Breast epithelium (tissue), 3 donors: Measurements from ENCODE around the gene PGGT1B.

ENCODE experiments used
- POLR2A ChIP-seq: fragments of 450-650 bp; IDR thresholded peaks from one replicate; pipeline ENCODE4 v1.6.1; 2016; ENCODE audit warnings: antibody characterized with exemption, mild to moderate bottlenecking, moderate library complexity
- POLR2AphosphoS5 ChIP-seq, 3 donors: sonication (generic); formaldehyde crosslinking; IDR thresholded peaks; one replicate each; pipeline ENCODE4 v1.6.1; 2017; ENCODE audit warnings: antibody characterized with exemption in 3 of 3
- TF ChIP-seq, protein P1 (sequence below), 3 donors: fragments of 450-650 bp; IDR thresholded peaks; one replicate each; pipeline ENCODE4 v1.5.1; 2016 to 2017; ENCODE audit warnings: antibody characterized with exemption in 3 of 3, mild to moderate bottlenecking in 3 of 3, moderate library complexity in 3 of 3

DNA sequence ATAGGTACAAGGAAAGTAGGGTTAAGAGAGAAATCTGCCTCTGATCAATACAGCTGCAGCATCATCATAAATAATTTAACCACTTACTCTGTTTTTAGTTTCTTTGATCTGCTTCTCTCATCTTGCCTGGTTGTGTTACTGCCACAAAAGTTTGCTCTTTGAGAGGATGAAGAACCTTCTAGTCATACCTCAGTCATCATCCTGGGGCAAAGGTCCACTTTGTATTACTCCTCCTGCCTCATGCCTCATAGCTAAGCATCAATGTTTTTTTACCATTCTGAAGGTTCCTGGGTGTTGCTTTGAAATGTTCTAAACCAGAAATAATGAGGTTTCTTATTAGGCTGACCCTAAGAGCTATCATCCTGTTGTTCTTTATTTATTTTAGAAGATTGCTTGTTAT, 75.9 kb downstream of the PGGT1B start:
- TF ChIP-seq, protein P1, sequence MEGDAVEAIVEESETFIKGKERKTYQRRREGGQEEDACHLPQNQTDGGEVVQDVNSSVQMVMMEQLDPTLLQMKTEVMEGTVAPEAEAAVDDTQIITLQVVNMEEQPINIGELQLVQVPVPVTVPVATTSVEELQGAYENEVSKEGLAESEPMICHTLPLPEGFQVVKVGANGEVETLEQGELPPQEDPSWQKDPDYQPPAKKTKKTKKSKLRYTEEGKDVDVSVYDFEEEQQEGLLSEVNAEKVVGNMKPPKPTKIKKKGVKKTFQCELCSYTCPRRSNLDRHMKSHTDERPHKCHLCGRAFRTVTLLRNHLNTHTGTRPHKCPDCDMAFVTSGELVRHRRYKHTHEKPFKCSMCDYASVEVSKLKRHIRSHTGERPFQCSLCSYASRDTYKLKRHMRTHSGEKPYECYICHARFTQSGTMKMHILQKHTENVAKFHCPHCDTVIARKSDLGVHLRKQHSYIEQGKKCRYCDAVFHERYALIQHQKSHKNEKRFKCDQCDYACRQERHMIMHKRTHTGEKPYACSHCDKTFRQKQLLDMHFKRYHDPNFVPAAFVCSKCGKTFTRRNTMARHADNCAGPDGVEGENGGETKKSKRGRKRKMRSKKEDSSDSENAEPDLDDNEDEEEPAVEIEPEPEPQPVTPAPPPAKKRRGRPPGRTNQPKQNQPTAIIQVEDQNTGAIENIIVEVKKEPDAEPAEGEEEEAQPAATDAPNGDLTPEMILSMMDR (IDR thresholded peaks at IDR 0.05), result no peak
- TF ChIP-seq POLR2A (no peak), POLR2AphosphoS5 (IDR thresholded peaks at IDR 0.05) (no peak)
